HepG2 (cell line): ENCODE data around the gene RGS19. TPM values are rescaled to one million over a fixed set of nuclear protein-coding genes. Genes with fewer than 3 reads are reported as not detected.

ENCODE experiments used
- ATF7 ChIP-seq, 2 experiments: fragments of 450-650 bp in 1 of 2; sonication (generic) in 1 of 2; formaldehyde crosslinking in 1 of 2; IDR thresholded peaks; 2 replicates each; pipeline versions ENCODE4 v1.4.0 to v1.6.1; 2016 to 2020; ENCODE audit warnings: antibody characterized with exemption in 1 of 2, mild to moderate bottlenecking in 1 of 2, missing genetic modification reagents in 1 of 2
- ATRX ChIP-seq: sonication (generic); formaldehyde crosslinking; IDR thresholded peaks from 2 replicates; pipeline ENCODE4 v1.4.0; 2020; ENCODE audit warnings: missing genetic modification reagents, borderline replicate concordance
- CENPT ChIP-seq: sonication (generic); formaldehyde crosslinking; IDR thresholded peaks from 2 replicates; pipeline ENCODE4 v1.8.0; 2022; ENCODE audit warnings: low read depth, mild to moderate bottlenecking, moderate library complexity, missing genetic modification reagents
- CREB1 ChIP-seq, 2 experiments: fragments of 450-650 bp in 1 of 2; IDR thresholded peaks; 2 replicates each; pipeline ENCODE4 v1.6.1; 2016 to 2017; ENCODE audit warnings: control low read depth in 1 of 2, mild to moderate bottlenecking in 1 of 2, missing compliant biosample characterization in 1 of 2, missing genetic modification characterization in 1 of 2
- PLSCR1 ChIP-seq: sonication (generic); formaldehyde crosslinking; IDR thresholded peaks from 2 replicates; pipeline ENCODE4 v1.5.0; 2020; ENCODE audit warnings: missing genetic modification reagents, mild to moderate bottlenecking, borderline replicate concordance
- POGZ ChIP-seq: sonication (generic); formaldehyde crosslinking; IDR thresholded peaks from 2 replicates; pipeline ENCODE4 v1.4.0; 2020; ENCODE audit warnings: mild to moderate bottlenecking, missing genetic modification reagents
- SKI ChIP-seq: fragments of 450-650 bp; IDR thresholded peaks from one replicate; pipeline ENCODE4 v1.6.1; 2018; ENCODE audit warnings: mild to moderate bottlenecking; ENCODE audit not compliant: partially characterized antibody
- SNAI1 ChIP-seq: sonication (generic); formaldehyde crosslinking; IDR thresholded peaks from 2 replicates; pipeline ENCODE4 v1.5.0; 2020; ENCODE audit warnings: mild to moderate bottlenecking, missing genetic modification reagents, borderline replicate concordance
- TARDBP ChIP-seq: sonication (generic); formaldehyde crosslinking; IDR thresholded peaks from 2 replicates; pipeline ENCODE4 v1.8.0; 2022; ENCODE audit warnings: mild to moderate bottlenecking, missing genetic modification reagents
- YEATS2 ChIP-seq: sonication (generic); formaldehyde crosslinking; IDR thresholded peaks from 2 replicates; pipeline ENCODE4 v1.4.0; 2020; ENCODE audit warnings: missing genetic modification reagents, borderline replicate concordance
- ZFP82 ChIP-seq: sonication (generic); formaldehyde crosslinking; IDR thresholded peaks from 2 replicates; pipeline ENCODE4 v1.5.1; 2020; ENCODE audit warnings: mild to moderate bottlenecking, missing genetic modification reagents, borderline replicate concordance
- ZFX ChIP-seq: sonication (generic); formaldehyde crosslinking; IDR thresholded peaks from 2 replicates; pipeline ENCODE4 v1.4.0; 2020; ENCODE audit warnings: mild to moderate bottlenecking, low read depth, missing genetic modification reagents, moderate library complexity
- ZNF275 ChIP-seq: sonication (generic); formaldehyde crosslinking; IDR thresholded peaks from 2 replicates; pipeline ENCODE4 v1.8.0; 2022; ENCODE audit warnings: missing genetic modification reagents, mild to moderate bottlenecking, inconsistent platforms, borderline replicate concordance
- ZNF766 ChIP-seq: sonication (generic); formaldehyde crosslinking; IDR thresholded peaks from 2 replicates; pipeline ENCODE4 v1.5.0; 2020; ENCODE audit warnings: missing genetic modification reagents, borderline replicate concordance
- polyA plus RNA-seq, 8 experiments: library from polyadenylated mRNA; depleted of rRNA in 3 of 8; stranded (reverse) in 7 of 8; unstranded in 1 of 8; fragments of >200 nt; fragmentation: Illumina TruSeq in 4 of 8; extraction: Trizol in 4 of 8; gene quantifications; 2 replicates each; pipeline versions ENCODE4 v1.2.1 to v1.2.3, GENCODE V29; 2011 to 2016; ENCODE audit warnings: low read depth in 4 of 8, missing spikeins in 1 of 8, mixed read lengths in 1 of 8; ENCODE audit not compliant: insufficient read depth in 1 of 8
- total RNA-seq, 5 experiments: library from RNA; depleted of rRNA; stranded (reverse); fragments of >200 nt; fragmentation: Illumina TruSeq; extraction: Trizol; gene quantifications; 2 replicates each; pipeline ENCODE4 v1.2.3, GENCODE V29; 2016; ENCODE audit warnings: low read depth in 1 of 5
- TF ChIP-seq, protein P1 (sequence below): sonication (generic); formaldehyde crosslinking; IDR thresholded peaks from 2 replicates; pipeline ENCODE4 v1.4.0; 2020; ENCODE audit warnings: missing genetic modification reagents
- TF ChIP-seq, protein P2 (sequence below): sonication (generic); formaldehyde crosslinking; conservative IDR thresholded peaks from 2 replicates; pipeline ENCODE4 v1.8.0; 2022; ENCODE audit warnings: mild to moderate bottlenecking, moderate library complexity, missing genetic modification reagents
- TF ChIP-seq, protein P3 (sequence below): IDR thresholded peaks from 2 replicates; pipeline ENCODE4 v1.6.1; 2012; ENCODE audit warnings: low read depth, low read length, improper control_type of control experiment

Gene RGS19
- total and polyA plus RNA-seq, 2 of the 13 experiments (the other 11 are each of a cell fraction or from before 2014, with no cell fraction given) = 10.7 to 11.9 TPM

DNA sequence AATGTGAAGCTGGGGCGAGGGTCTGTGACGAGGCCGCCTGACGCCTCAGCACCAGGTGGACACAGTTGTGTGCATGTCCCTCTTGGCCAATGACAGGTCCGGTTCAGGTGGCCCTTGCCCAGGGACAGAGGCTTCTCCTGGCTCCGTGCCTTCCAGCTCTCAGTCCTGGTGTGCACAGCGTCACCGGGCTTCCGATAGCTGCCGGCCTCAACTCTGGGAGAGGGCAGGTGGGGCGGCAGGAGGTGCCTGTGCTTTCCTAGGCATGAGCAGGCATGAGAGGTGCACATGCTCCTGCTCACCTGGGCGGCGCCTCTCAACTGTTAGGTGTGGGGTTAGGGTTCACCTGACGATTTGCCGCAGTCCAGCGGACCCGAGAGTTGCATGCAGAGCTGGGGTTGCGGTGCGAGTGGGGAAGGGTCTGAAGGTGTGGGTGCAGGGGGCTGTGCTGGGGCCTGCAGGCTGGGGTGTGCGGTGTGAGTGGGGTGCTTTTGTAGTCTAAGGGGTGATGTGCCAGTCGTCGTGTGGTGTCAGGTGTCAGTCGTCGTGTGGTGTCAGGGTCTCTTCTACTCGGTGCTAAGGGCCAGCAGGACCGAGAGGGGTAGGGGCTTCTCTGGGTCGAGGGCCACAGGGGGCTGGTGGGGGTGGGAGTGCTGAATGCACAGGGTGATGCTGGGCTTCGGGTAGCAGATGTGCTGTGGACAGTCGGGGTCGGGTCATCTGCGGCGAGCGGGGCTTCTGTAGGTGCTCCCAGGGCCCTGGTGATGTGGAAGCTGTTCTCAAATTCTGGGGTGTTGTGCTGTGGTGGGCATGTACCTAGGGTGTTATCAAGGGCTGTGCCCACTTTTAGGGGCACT, 26.1 kb downstream of the RGS19 start (continued):
- TF ChIP-seq, protein P1, sequence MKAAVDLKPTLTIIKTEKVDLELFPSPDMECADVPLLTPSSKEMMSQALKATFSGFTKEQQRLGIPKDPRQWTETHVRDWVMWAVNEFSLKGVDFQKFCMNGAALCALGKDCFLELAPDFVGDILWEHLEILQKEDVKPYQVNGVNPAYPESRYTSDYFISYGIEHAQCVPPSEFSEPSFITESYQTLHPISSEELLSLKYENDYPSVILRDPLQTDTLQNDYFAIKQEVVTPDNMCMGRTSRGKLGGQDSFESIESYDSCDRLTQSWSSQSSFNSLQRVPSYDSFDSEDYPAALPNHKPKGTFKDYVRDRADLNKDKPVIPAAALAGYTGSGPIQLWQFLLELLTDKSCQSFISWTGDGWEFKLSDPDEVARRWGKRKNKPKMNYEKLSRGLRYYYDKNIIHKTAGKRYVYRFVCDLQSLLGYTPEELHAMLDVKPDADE (CRISPR knock-in tag) = no peak
- no peak for TF ChIP-seq SNAI1 (CRISPR knock-in tag)
- peak; percentile 76 for TF ChIP-seq ZFX (CRISPR knock-in tag)
- no peak for TF ChIP-seq ATF7 (IDR thresholded peaks at IDR 0.05)
- peak; percentile 89 for TF ChIP-seq ATF7 (CRISPR knock-in tag; IDR thresholded peaks at IDR 0.05)
- TF ChIP-seq, protein P2, sequence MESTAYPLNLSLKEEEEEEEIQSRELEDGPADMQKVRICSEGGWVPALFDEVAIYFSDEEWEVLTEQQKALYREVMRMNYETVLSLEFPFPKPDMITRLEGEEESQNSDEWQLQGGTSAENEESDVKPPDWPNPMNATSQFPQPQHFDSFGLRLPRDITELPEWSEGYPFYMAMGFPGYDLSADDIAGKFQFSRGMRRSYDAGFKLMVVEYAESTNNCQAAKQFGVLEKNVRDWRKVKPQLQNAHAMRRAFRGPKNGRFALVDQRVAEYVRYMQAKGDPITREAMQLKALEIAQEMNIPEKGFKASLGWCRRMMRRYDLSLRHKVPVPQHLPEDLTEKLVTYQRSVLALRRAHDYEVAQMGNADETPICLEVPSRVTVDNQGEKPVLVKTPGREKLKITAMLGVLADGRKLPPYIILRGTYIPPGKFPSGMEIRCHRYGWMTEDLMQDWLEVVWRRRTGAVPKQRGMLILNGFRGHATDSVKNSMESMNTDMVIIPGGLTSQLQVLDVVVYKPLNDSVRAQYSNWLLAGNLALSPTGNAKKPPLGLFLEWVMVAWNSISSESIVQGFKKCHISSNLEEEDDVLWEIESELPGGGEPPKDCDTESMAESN (CRISPR knock-in tag) = peak; percentile 16; the same call in 1 of the 2 replicates
- no peak for TF ChIP-seq PLSCR1 (CRISPR knock-in tag)
- TF ChIP-seq POGZ (CRISPR knock-in tag) = no peak
- TF ChIP-seq SKI = peak; percentile 6
- TF ChIP-seq ZNF275 (CRISPR knock-in tag) = no peak; the same call in 1 of the 2 replicates
- TF ChIP-seq ZNF766 (CRISPR knock-in tag) = 0 out of 2 replicates have a peak, but pooled peaks have one; percentile 22
- TF ChIP-seq, protein P3, sequence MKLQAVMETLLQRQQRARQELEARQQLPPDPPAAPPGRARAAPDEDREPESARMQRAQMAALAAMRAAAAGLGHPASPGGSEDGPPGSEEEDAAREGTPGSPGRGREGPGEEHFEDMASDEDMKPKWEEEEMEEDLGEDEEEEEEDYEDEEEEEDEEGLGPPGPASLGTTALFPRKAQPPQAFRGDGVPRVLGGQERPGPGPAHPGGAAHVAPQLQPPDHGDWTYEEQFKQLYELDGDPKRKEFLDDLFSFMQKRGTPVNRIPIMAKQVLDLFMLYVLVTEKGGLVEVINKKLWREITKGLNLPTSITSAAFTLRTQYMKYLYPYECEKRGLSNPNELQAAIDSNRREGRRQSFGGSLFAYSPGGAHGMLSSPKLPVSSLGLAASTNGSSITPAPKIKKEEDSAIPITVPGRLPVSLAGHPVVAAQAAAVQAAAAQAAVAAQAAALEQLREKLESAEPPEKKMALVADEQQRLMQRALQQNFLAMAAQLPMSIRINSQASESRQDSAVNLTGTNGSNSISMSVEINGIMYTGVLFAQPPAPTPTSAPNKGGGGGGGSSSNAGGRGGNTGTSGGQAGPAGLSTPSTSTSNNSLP = no peak
- TF ChIP-seq ATRX (CRISPR knock-in tag) = no peak
- TF ChIP-seq ZFP82 = no peak
- TF ChIP-seq YEATS2 = no peak; the same call in 1 of the 2 replicates
- peak; percentile 59 for TF ChIP-seq CREB1 (IDR thresholded peaks at IDR 0.05)
- TF ChIP-seq CREB1 (CRISPR knock-in tag; IDR thresholded peaks at IDR 0.05) = no peak
- peak; percentile 77; the same call in 1 of the 2 replicates for TF ChIP-seq TARDBP (CRISPR knock-in tag)
- TF ChIP-seq CENPT (CRISPR knock-in tag) = peak; percentile 58; the same call in 1 of the 2 replicates
